Measurements from ENCODE around the gene ROR1.

The ROR1 gene

GRCh38 chr1:63982201-63982600 is 208.4 kb downstream of the ROR1 start:
- no peak for DNase-seq

- no peak for DNase-seq
These were observed 209.8 kb downstream of the ROR1 start for GRCh38 chr1:63983391-63984256.

GRCh38 chr1:63984257-63984929 is 210.6 kb downstream of the ROR1 start:
- no peak for DNase-seq

GRCh38 chr1:63984930-63985290 is 211.1 kb downstream of the ROR1 start:
- DNase-seq, result no peak

- no peak for DNase-seq
These were observed 213.3 kb downstream of the ROR1 start for GRCh38 chr1:63987014-63987627.

GRCh38 chr1:63987628-63988024 is 213.8 kb downstream of the ROR1 start:
- no peak for DNase-seq

- DNase-seq, result no peak
These were observed 215.1 kb downstream of the ROR1 start for GRCh38 chr1:63988941-63989340.

- DNase-seq, result no peak
These were observed 217.9 kb downstream of the ROR1 start for GRCh38 chr1:63991685-63992084.

- DNase-seq, result peak; percentile 96
These were observed 226.2 kb downstream of the ROR1 start for GRCh38 chr1:64000021-64000420.

- no peak for DNase-seq
These were observed 227.2 kb downstream of the ROR1 start for GRCh38 chr1:64001038-64001437.

GRCh38 chr1:64004451-64005025 is 230.7 kb downstream of the ROR1 start:
- DNase-seq, result no peak

GRCh38 chr1:64005801-64006200 is 232.0 kb downstream of the ROR1 start:
- no peak for DNase-seq

- DNase-seq, result peak; percentile 19
These were observed 232.6 kb downstream of the ROR1 start for GRCh38 chr1:64006276-64007051.

- no peak for DNase-seq
These were observed 236.5 kb downstream of the ROR1 start for GRCh38 chr1:64010316-64010715.

GRCh38 chr1:64013395-64013794 is 239.6 kb downstream of the ROR1 start:
- no peak for DNase-seq

GRCh38 chr1:64019818-64020217 is 246.0 kb downstream of the ROR1 start:
- peak; percentile 72 for DNase-seq

GRCh38 chr1:64021066-64021465 is 247.2 kb downstream of the ROR1 start:
- DNase-seq, result no peak

GRCh38 chr1:64025051-64025450 is 251.2 kb downstream of the ROR1 start:
- no peak for DNase-seq

- no peak for DNase-seq
These were observed 255.2 kb downstream of the ROR1 start for GRCh38 chr1:64029037-64029436.

- DNase-seq, result peak; percentile 78
These were observed 256.6 kb downstream of the ROR1 start for GRCh38 chr1:64030411-64030810.

GRCh38 chr1:64031236-64031635 is 257.4 kb downstream of the ROR1 start:
- DNase-seq, result no peak

GRCh38 chr1:64033667-64034220 is 259.9 kb downstream of the ROR1 start:
- no peak for DNase-seq
